SH-SY5Y (cell line): ENCODE data around the gene ZFR.

Experiments
- GATA2 ChIP-seq: IDR thresholded peaks from 2 replicates; pipeline ENCODE4 v1.6.1; 2011; ENCODE audit warnings: mild to moderate bottlenecking, low read depth, low read length
- GATA3 ChIP-seq: IDR thresholded peaks from 2 replicates; pipeline ENCODE4 v1.6.1; 2011; ENCODE audit warnings: low read depth, mild to moderate bottlenecking, low read length, moderate library complexity

ZFR gene

DNA sequence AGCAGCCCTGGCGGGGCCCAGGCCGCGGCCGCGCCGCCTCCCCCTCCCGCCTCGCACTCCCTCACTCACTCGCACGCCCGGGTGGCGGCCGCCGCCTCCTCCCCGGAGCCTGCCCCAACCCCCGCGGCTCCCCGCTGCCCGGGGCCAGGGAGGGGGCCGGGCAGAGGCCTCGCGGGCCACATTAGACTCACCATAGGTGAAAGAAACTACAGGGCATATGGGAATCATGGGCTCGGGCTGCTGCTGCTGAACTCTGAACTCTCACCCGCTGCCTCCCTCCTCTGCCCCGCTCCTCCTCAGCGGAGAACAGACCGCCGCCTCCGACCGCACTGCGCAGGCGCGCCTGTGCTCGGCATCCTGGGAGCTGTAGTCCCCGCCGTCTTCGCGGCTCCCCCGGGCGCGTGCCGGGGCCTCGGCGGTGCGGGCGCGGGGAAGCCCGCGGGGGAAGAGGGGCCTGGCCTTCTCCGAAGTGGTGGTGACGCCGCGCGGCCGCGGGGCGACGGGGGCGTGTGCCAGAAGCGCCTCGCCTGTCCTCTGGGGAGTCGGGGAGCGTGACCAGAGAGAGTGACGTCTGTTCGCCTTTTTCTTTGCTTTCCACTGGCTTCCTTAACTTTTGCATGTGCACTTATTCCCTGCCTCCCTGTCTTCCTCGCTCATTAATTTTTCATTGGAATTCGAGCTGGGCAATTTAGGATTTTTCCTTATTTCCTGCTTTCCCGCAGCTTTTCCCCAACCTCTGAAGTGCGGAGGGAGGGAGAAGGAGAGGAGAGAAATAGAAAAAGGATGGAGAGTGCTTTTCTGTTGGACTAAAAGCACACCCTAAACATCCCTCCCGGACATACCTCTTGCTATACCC lies at the start of gene ZFR:
Gene ZFR (minus strand): TSS at position 310 of the 856 bp plus-strand sequence. CDS start 82 bp downstream, at position 228.
- TF ChIP-seq GATA2 (no peak), GATA3 (no peak)

DNA sequence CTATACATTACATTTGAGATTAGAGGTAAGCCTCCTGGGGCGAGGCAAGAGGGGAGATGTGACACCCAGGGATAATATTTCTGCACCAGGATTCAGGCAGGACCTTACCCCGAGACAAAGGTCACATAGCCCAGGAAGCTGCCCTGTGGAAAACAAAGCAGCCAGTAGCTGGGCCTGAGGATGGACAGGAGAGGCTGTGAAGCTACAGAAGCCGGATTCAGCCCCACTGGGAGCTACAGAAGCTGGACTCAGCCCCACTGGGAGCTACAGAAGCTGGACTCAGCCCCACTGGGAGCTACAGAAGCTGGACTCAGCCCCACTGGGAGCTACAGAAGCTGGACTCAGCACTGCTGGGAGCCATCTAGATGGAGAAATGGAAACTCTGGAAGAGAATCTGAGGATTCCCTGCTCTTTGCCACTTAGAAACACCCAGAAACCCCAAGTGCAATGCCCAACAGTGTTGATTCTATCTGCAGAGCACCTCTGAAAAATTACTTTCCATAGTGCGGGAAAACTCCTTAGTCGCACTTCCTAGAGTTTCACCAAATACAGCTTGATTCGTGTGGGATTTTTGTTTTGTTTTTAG lies 46.5 kb upstream of the ZFR start:
- no peak for TF ChIP-seq GATA3

DNA sequence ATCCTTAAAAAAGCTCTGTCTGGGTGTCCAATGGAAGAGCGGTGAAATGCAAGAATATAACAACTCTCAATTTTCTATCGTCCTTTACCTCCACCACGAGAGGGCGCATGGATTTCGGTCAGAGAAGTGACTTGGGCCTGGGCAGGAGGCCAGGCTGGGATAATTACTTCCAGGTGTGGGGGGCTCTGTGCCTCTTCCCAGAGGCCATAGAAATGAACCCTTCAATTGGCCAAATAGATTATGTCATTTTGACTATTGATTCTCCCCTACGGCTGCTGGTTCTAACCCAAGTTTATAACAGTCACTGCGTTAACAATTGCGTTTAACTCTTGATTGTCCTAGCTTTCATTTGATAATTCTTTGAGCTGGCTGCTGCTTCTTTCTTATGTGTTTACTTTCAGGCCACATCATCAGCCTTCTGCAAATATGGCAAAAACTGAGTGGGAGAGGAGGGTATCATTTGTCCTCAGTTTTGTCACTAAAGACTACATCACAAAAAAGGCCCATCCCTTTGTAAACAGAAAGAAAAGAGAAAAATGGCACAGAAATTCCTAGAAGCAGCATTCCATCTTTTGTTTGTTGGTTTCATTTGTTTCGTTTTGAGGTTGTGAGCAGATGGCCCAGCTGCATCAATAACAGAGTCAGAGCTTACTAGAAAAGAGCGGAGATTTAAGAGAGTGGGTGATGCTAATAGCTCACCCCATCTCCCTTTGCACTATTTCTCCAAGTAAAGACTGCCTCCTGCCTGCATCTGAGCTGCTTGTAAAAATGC lies 45.4 kb upstream of the ZFR start:
- TF ChIP-seq GATA3 (no peak), GATA2 (no peak)

DNA sequence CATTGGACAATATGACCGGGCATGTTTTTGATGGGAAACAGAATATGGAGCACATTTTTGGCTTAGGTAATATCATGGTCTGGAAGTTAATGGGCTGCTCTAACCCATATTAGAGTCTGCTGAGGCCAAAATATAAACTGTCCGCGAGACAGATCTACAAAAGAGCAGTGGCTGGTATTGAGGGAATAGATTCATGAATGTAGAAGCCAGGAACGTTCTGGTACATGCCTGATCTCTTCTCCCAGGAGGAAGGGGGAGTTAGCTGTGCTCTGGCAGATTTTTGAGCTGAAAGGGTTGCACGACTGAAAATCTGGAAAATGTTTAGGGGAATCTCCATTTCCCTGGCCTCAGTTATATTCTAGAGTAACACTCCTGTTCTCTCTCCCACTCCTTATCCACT lies 42.9 kb upstream of the ZFR start:
- TF ChIP-seq GATA3 = no peak
- TF ChIP-seq GATA2 = no peak

DNA sequence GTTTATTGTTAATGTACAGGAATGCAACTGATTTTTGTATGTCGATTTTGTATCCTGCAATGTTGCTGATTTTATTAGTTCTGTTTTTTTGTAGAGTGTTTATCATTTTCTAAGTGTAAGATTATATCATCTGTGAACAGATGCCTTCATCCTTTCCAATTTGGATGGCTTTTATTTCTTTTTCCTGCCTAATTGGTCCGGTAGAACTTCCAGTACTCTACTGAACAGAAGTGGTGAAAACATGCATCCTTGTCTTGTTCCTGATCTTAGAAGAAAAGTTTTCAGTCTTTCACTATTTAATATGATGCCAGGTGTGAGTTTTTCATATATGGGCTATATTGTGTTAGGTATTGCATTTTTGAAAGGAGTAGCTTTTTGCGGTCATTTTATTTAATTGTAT lies 42.5 kb upstream of the ZFR start:
- no peak for TF ChIP-seq GATA3
- no peak for TF ChIP-seq GATA2

GRCh38 chr5:32482193-32482592 lies 37.7 kb upstream of the ZFR start:
- TF ChIP-seq GATA3 (no peak), GATA2 (no peak)

DNA sequence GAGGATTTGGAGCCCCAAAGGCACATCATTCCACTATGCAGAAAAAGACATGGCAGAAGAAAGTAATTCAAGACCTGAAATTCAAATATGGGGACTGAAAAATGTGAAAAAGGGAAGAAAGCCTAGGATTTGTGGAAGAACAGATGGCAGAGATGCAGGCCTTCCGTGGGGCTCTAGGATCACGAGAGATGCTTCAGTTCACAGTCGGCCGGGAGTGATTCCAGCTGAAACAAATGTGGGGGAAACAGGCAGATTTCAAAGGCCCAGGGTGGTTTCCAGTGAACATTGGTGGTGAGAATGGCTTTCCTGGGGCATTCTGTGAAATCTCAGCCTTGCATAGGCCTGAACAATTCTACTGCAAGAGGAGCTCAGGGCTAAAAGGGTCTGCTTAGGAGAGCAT lies 34.6 kb upstream of the ZFR start:
- TF ChIP-seq GATA2 = no peak
- no peak for TF ChIP-seq GATA3

GRCh38 chr5:32476891-32477290 lies 32.4 kb upstream of the ZFR start:
- TF ChIP-seq GATA2 (no peak), GATA3 (no peak)

DNA sequence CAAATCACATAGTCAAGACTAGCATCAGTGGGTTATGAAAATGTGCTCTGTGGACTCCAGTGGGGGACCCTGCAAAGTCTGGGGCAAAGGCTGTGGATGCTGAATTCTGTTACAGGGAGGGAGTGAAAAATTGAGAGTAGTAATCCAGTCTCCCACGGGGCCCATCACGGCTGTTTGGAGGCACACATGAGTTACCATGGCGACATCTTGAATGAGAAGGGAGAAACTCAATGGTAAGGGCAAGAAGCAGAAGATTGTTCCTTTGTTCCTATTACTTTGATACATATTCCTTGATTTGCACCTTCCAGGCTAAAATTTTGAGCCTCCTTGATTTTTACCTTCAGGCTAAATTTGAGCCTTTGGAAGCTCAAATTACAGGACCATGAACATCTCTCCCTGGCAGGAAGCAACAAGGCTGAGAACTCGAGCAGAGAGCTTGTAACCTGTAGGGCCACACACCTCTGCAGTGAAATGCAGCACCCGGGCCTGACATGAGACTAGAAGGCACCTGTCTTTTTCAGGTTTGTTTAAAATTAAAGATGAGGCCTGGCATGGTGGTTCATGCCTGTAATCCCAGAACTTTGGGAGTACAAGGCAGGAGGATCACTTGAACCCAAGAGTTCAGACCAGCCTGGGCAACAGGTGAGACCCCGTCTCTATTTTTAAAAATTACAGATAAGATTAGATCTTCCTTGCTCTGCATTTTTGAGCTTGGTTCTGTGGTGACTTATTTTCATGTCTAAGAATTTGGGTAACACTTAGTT lies 31.0 kb upstream of the ZFR start:
- TF ChIP-seq GATA2 = no peak
- no peak for TF ChIP-seq GATA3

- TF ChIP-seq GATA2 = no peak
- TF ChIP-seq GATA3 = no peak
These were observed 29.8 kb upstream of the ZFR start for GRCh38 chr5:32474209-32474854.

- no peak for TF ChIP-seq GATA3
- no peak for TF ChIP-seq GATA2
These were observed 28.5 kb upstream of the ZFR start for GRCh38 chr5:32473072-32473471.

- TF ChIP-seq GATA2 (no peak), GATA3 (no peak)
These were observed 27.2 kb upstream of the ZFR start for GRCh38 chr5:32471784-32472183.

- TF ChIP-seq GATA3 (no peak), GATA2 (no peak)
These were observed 20.5 kb upstream of the ZFR start for GRCh38 chr5:32465076-32465475.

DNA sequence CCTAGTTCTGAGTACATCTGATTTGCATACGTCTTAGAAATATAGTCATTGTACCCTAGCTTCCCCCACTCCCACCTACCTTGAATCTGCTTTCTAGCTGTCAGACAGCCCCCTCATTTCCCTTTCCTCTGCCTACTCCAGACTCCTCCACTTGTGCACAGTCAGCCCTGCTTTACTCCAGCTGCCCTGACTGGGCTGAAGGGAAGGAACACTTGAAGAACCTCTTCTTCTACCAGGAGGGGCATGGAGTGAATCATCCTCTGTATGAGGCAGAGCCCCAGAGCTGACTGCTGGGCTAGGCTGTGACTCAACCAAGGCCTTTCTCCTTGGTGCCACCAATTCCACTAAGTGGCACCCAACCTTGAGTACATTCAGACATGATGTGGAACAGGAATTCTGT lies 18.1 kb upstream of the ZFR start:
- no peak for TF ChIP-seq GATA2
- no peak for TF ChIP-seq GATA3
